NCI-H2227 treated with DMSO at 0.1 percent for 48 hours (cell line): ENCODE results near the gene KCNB1.

Experiments
- DNase-seq: peaks from one replicate; lab custom pipeline; 2025; lab: John Stamatoyannopoulos, UW

Gene KCNB1

DNA sequence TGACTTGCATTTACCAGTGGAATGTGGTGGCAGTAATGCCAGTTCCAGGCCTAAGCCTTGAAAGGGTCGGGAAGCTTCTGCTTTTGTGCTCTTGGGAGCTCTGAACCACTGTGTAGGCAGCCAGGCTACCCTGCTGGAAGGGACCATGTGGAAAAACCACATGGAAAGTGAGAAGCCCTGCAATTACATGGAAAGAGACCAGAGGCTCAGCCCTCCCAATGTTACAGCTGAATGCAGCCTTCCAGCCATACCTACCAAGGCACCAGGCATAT lies 14.9 kb upstream of the KCNB1 start:
- no peak for DNase-seq

DNA sequence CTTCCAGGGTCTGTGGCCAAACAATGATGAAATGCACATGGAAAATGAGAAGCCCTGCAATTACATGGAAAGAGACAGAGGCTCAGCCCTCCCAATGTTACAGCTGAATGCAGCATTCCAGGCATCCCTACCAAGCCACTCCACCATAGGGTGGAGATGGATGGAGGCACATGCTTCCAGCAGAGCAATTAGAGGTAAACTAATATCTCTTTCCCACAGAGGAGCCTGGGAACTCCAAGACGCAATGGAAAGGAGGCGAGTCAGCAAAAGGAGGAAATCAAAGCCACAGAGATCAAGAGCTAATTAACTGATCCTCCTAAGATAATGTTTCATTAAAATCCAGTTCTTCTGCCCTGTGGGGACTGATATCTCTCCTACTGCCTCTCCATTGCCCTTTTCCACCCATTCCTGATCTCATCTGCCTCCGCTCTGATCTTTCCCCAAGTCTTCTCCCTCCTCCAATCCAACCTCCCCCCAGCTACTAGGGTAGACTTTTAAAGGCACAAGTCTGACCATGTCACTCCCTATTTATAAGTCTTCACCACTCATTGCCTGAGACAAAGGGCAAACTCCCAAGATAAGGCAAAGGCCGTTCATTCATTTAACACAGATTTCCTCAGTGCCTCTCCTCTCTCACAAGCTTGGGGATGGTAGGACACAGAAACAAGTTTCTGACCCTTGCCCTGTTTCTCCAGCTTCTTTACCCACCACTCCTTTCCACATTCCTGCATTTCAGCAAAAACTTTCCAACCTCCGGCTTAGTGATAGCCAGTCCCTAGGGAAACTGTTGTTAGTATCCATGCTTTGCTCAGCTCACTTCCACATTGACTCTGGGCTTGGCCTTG lies 14.3 kb upstream of the KCNB1 start:
- DNase-seq, result no peak

DNA sequence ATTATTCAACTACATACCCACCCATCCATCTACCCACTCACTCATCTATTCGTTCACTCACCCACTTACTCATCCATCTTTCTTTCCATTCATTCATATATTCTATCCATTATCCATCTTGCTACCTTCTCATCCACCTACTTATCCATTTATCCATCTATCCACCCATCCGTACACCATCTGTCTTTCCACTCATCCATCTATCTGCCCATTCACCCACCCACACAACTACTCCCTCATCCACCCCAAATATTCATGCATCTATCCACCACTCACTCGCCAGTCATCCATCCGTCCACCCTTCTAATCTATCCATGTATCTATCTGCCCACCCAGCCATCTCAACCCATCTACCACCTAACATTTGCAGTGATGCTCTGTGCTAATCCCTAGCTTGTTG lies 13.6 kb upstream of the KCNB1 start:
- DNase-seq, result no peak

DNA sequence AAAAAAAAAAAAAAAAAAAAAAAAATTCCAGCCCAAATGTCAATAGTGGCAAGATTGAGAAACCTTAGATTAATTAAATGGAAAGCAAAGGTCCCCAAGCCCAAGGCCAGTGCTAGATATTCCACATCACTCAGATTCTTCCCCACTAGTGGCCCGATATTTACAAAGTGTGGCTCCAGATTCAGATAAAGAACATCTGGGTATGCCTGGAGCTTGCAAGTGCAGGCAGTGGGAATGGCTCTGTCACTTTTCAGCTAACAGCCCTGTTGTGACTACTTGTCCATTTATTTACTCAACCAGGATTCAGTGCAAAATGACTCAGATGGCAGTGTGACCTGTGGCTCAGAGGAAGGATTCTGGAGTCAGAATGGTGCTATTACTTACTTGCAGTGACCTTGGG lies 8.2 kb upstream of the KCNB1 start:
- no peak for DNase-seq

DNA sequence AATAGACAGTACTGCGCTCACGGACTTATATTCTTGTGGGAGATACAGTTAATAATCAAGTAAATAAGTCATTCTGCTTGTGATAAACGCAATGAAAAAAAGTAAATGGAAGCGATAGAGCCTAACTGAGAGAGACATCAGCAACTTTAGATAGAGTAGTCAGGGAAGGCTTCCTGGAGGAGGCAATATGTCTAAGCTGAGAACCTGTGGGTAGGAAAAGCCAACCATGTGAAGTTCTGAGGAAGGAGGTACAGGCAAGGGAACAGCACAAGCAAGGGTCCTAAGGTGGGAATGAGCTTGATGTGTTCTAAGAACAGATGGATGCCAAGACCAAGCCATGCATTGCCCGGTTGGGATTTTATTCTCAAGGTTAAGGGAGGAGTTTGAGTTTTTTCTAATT lies 7.2 kb upstream of the KCNB1 start:
- no peak for DNase-seq

DNA sequence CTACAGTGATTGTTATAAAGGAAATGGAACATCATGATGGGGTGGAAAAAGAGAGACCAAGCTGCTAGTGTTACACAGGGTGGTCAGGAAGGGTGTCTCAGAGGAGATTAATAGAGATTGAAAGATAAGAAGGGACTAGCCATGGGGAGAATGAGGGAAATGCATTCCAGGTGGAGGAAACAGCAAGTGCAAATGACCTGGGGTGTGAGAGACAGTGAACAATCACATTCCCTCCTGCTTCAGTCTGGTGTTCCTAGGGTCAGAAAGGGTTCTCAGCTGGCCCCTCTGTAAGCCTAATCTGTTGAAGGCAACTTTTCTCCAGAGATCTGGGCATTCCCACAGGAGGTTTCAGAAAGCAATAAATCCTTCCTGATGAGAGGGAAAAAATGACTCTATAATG lies 3.6 kb upstream of the KCNB1 start:
- no peak for DNase-seq

DNA sequence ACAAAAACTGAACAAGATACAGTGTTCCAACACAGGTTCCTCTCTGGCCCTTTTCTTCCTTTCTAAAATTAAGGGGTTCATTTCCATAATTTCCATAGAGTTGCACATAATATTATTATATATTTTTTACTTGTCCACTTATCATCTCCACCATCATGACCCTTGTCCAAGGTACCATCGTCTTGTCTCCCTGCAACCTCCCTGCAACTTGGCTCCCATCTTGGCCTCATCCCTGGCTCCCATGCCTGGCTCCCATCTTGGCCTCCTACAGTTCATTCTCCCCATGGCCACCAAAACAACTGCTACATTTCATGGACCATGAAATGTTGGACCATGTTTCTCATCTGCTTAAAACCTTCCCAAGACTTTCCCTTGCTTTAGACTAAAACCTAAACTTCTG lies 3.1 kb upstream of the KCNB1 start:
- DNase-seq, result no peak

DNA sequence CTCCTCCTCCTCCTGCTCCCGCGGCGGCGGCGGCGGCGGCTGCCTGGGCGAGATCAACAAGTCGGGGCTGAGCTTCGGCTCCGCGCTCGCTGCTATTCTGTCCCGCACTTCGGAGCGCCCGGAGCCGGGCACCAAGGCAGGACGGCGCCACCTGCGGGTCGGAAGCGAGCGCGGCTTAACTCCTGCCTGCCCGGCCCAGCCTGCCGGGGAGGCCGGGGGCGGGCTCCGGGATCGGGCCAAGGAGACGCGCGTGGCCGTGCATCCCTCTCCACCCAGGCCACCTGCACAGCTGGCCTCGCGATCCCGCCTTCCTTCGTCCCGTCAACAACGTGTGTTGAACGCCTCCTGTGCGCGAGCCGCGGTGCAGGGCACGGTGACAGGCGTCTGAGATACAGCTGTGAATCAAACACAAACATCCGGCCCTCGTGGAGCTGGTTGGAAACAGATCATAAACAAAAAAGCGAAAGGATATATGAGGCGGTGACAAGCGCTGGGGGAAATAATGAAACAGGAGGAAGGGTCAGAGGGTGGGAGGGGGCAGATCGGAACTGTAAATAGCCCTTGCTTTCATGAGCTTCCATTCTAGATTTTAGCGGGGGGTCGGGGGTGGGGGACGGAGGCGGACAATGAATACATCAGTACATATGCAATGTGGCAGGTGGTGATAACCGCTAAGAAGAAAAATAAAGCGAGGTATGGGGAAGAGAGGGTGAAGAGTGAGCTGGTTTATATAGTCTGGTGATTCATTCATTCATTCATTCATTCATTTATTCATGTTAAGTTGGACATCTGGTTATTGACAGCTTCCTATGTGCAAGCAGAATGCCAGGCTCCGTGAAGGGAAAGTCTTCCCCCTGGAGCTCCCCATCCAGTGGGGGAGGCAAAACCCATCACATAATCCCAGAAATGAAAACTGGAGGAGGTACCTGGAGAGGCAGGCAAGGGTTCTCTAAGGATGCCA lies 2.0 kb upstream of the KCNB1 start:
- peak; percentile 88 for DNase-seq

DNA sequence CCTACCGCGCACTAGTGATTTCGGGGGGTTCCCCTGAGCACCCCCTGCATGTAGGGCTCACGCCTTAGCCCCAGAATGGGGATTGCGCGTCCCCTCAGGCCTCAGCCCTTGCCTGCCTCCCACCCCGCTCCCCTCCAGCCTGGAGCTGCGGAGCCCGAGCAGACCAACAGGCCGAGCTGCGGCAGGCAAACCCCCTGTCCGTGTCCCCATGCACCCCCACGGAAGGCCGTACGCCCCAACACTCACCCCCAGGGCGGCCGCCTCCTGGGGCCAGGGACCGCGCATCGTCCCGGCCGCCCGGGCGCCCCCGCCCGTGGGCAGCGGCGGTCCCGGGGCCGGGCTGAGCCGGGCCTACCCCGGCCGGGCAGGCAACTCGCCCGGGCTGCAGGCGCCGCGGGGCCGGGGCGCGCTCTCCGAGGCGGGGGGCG lies 1.2 kb upstream of the KCNB1 start:
- DNase-seq, result no peak

DNA sequence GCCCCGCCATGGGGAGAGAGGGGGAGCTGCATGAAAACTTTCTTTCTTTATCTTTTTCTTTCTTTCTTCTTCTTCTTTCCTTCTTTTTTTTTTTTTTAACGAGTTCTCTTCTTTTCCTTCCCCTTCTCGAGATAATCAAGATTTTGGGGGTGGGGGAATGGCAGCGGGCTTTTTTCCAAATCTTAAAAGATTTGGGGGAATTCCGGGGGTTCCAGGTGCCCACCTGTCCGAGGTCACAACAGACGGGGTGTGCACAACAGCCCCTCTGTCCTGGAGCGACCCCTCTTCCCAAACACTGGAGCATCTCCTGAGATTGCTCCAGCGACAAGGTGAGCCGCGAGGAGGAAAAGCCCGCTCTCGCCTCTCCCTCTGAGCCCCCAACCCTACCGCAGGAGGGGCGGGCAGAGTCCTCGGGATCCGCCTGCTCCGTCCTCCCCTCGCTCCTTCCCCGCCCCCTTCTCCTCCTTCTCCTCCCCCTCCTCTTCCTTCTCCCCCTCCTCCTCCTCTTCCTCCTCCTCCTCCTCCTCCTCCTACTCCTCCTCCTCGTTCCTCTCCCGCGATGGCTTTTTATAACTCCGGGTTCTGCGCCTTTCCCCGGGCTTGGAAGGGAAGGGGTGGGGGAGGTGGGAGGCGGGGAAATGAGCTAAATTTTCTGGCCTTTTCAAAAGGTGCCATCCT lies 689 bp upstream of the KCNB1 start:
- DNase-seq, result peak; percentile 11

DNA sequence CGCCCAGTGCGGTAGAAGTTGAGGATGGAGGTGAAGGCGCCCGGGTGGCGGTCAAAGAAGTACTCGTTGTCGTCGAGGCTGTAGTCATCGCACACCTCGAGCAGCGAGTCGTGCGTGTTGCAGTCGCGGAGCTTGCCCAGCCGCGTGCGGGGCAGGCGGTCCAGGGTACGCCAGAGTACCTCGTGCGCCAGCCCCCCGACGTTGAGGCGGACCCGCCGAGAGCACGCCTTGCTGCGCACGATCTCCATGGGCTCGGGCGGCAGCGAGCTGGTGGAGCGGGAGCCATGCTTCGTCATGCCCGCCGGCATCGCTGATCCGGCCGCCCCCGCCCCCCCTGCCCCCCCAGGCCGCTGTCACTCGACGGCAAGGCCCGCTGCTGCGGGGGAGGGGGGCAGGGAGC lies 295 bp downstream of the KCNB1 start:
- DNase-seq, result no peak

DNA sequence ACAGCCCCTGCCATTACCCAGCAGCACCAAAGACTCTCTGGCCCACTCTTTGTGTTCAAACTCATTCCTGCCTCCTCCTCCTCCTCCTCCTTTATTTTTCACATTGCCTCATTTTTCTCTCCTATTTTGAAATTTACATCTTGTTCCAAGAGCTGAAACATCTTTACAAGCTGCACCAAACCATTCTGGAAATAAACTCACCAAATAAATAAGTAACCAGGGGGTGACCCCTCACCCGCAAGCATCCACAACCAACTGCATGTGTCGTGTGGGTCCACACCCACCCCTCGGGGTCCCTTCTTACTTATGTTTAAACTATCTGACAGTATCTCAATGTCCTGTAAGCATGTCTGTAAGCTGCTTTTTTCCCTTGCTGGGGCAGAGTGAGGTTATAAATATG lies 1.4 kb downstream of the KCNB1 start:
- no peak for DNase-seq

DNA sequence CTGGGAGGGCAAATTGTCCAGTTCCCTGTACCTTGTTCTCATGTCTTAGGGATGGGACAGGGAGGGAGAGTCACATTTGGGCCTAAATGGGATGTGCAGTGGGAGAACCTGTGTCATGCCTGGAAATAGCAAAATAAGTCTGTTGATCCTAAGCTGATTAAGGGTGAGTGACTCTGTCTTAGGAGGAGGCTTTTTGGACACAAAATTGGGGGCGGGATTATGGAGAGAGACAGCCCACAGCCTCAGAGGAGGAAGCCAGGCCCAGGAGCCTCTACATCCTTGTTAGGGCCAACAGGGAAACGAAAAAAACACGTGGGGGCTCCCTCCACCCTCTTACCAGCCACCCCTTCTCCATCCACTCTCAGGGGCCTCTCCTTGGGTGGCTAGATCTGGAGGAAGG lies 2.2 kb downstream of the KCNB1 start:
- DNase-seq, result no peak

DNA sequence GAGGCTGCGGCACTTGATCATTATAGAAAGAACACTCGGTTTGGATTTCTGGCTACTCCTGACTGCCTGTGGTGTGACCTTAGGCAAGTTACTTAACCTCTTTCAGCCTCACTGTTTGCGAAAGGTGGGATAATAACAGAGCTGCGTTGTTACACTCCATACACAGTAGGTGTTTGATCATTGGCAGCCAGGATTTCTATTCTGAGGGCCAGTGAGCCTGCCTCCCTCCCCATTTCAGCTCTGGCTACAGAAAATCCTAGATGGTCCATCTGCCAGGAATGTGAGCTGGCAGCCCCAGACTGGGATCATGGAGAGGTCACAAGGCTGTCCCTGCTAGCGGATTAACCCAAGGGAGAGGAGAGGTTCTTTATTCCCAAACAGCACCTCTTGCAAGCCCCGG lies 2.7 kb downstream of the KCNB1 start:
- DNase-seq, result peak; percentile 74

DNA sequence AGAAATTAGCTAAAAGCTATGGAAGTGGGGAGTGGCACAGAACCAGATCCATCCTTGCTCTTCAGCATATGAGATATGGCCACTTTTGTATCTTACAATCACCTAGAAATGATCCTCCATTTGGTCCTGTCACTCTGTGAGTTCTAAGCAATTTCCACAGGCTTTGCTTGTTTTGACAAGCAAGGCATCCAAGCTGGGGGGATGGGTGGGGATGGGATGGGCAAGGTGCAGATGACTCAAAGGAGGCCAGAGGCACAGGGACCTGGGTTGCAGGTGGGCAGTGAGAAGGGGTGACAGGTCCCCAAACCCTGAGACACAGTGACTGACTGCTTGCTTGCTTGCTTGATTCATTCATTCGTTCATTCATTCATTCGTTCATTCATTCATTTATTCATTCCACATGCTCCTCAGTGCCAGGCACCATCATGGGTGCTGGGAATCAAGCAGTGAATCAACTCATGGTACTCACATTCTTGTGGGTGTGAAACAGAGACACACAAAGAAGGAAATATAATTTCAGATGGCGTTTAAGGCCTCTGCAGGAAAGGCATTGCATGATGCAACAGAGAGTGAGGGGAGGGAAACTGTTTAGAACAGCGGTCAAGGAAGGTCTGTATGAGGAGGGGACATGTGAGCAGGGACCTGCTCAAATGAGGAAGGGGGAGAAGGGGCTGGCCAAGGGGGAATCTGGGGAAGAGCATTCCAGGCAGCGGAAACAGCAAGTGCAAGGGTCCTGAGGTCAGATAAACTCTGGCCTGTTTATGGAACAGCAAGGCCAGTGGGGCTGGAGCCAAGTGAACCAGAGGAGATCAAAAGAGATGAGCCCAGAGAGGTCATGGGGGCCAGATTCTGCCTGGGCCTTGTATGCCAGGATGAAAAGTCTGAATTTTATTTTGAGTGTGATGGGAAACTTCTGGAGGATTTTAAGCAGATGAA lies 3.4 kb downstream of the KCNB1 start:
- DNase-seq, result no peak

DNA sequence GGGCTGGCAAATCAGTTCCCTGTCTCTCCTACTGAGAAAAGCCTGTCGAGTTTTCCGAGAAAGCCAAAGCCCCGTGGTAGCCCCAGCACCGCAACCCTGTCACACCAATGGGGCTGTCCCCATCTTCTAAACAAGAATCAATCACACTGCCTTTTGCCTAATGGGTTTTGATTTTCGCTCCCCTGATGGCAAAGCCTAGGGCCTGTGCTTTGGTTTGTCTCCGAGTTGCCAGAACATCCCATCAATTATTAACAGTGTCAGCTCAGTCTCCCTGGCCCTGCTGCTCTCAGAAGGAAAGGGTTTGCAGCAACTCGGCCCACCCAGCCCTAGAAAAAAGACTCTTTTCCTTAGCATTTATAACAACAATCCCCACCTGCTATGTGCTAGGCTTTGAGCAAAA lies 4.2 kb downstream of the KCNB1 start:
- DNase-seq, result no peak

DNA sequence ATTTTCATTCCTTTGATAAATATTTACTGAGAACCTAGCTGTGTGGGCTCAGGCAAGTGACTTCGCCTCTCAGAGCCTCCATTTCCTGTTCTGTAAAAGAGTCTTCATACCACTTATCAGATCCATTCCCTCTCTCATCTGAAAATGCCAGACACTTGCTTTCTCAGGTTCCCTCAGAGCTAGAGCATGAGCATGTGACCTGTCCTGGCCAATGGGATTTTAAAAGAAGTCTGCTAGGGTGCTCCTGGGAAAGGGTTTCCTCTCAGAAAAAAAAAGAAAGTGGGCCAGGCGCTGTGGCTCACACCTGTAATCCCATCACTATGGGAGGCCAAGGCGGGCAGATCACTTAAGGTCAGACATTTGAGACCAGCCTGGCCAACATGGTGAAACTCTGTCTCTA lies 5.3 kb downstream of the KCNB1 start:
- DNase-seq, result no peak

DNA sequence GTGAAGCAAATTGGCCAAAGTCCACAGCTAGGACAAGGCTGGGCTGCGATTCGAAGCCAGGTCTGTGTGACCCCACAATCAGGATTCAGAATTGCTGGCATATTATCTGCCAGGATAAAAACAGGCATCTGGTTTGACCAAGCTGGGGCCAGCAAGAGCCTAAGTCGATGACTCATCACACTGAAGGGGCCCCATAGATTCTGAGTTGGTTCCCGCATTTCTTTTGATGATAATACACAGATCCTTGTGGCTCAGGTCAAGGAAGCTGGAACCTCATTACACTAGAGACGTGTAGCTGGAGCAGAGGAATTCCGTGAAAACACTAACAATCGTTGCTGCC lies 6.5 kb downstream of the KCNB1 start:
- no peak for DNase-seq

DNA sequence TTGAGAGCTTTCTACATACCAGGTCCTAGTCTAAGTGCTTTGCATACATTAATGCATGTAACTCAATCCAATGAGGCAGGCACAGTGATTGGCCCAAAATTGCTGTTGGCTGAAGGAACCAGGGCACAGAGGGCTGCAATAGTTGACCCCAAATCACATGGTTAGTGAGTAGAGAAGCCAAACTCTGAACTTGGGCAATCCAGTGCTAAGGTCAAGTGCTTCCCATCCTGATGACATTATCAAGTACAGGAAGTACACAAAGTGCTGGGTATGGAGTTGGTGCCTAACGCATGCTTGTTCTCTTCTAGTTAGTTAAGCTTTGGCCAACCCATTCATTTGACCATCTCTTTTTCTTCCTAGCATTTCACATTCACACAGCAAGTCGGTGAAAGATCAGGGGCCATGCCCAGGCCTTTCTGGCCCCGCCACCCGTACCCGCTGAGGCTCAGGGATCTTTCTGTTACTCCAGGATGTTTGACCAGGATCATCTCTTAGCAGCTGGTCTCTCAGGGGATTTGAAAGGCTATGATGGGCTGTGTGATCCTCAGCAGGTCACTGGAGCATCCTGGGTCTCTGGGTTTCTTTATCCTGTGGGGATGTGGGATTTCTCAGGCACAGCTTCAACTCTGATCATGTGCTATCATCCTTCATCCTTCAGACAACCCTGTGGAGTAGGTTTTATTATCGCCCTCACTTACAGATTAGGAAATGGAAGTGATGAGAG lies 7.0 kb downstream of the KCNB1 start:
- no peak for DNase-seq

DNA sequence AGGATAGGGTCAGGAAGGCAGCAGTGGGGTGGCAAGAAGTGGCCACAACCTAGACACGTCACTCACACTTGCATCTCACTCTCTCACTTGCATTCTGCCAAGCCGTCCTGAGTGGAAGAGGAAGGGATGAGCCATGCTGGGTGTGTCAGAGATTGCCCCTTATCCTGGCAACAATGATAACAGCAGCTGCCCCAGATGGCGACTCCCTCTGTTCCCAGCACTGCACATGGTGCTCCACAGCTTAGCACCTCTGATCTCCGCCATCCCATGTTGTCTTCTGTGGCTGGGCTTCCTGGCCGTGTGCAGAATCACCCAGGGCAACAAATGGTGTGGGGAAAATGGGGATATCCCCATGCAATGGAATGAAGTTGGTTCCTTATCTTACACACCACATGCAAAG lies 11.1 kb downstream of the KCNB1 start:
- no peak for DNase-seq

DNA sequence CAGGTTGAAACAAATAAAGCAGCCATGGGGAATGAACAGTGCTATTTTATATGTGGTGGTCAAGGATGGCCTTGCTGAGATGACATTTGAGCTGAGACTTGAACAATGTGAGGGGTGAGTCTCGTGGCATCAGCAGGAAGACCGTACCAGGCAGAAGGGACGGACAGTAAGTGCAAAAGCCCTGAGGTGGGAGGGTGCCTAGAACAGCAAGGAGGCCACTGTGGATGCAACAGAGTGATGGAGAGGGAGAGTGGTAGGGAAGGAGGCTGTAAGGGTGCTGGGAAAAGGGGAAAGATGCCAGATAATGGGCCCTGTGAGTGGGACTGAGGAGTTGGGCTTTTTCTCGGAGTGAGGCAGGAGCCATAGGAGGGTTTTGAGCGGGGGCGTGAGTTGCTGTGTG lies 11.5 kb downstream of the KCNB1 start:
- DNase-seq, result no peak
